WTC11 (cell line): ENCODE results near the gene DCHS2. TPM values are rescaled to one million over a fixed set of nuclear protein-coding genes. Genes with fewer than 3 reads are reported as not detected.
A peak's percentile ranks its signal among the peaks of the same experiment; 100 is the strongest.

ENCODE experiments used
- ATAC-seq: fragments of 200-7000 bp; cut with Tn5 transposase; 2 replicates; pipeline ENCODE4 v1.10.0; 2021; ENCODE audit warnings: mild to moderate bottlenecking, moderate library complexity
- CTCF ChIA-PET: fragments of 300-600 bp; sonication (Branson Sonifier 250); formaldehyde crosslinking; loops from one replicate; lab custom pipeline; 2021; ENCODE audit warnings: antibody characterized with exemption; lab: Charles Lee
- POLR2A ChIA-PET: fragments of 350-600 bp; sonication (Branson Sonifier 250); formaldehyde crosslinking; loops from one replicate; lab custom pipeline; 2021; ENCODE audit warnings: antibody characterized with exemption; lab: Charles Lee
- DNase-seq: peaks from one replicate; pipeline ENCODE4 v3.0.0; 2021; ENCODE audit warnings: low spot score
- H3K27ac Mint-ChIP-seq: 2 replicates; pipeline ENCODE4 v1.8.0; 2021; ENCODE audit warnings: mixed read lengths
- H3K27me3 Mint-ChIP-seq: 2 replicates; pipeline ENCODE4 v1.8.0; 2021; ENCODE audit warnings: low read depth, mild to moderate bottlenecking, moderate library complexity, mixed read lengths
- H3K36me3 Mint-ChIP-seq: 2 replicates; pipeline ENCODE4 v1.8.0; 2021; ENCODE audit warnings: mixed read lengths
- H3K4me1 Mint-ChIP-seq: 2 replicates; pipeline ENCODE4 v1.8.0; 2022; ENCODE audit warnings: mixed read lengths
- H3K4me3 Mint-ChIP-seq: 2 replicates; pipeline ENCODE4 v1.8.0; 2021; ENCODE audit warnings: mild to moderate bottlenecking, moderate library complexity, mixed read lengths
- H3K9me3 Mint-ChIP-seq: 2 replicates; pipeline ENCODE4 v1.8.0; 2021; ENCODE audit warnings: mixed read lengths
- CBFB ChIP-seq: sonication (generic); formaldehyde crosslinking; IDR thresholded peaks from 2 replicates; pipeline ENCODE4 v1.8.1; 2022; ENCODE audit warnings: mild to moderate bottlenecking, low read depth, missing genetic modification reagents
- CREB1 ChIP-seq: sonication (generic); formaldehyde crosslinking; IDR thresholded peaks from 2 replicates; pipeline ENCODE4 v1.8.0; 2023; ENCODE audit warnings: mild to moderate bottlenecking, missing genetic modification reagents
- EMX1 ChIP-seq: fragments of 250-450 bp; sonication (Bioruptor Pico); IDR thresholded peaks from 2 replicates; pipeline ENCODE4 v1.8.0; 2021; ENCODE audit warnings: mild to moderate bottlenecking
- FOXP1 ChIP-seq: sonication (generic); formaldehyde crosslinking; IDR thresholded peaks from 2 replicates; pipeline ENCODE4 v1.8.0; 2022; ENCODE audit warnings: missing genetic modification reagents, mild to moderate bottlenecking, moderate library complexity, borderline replicate concordance
- IRF1 ChIP-seq: sonication (generic); formaldehyde crosslinking; IDR thresholded peaks from 2 replicates; pipeline ENCODE4 v1.8.0; 2023; ENCODE audit warnings: missing genetic modification reagents
- MXD4 ChIP-seq: fragments of 250-450 bp; sonication (Bioruptor Pico); IDR thresholded peaks from 2 replicates; pipeline ENCODE4 v1.8.0; 2021; ENCODE audit warnings: mild to moderate bottlenecking, moderate library complexity, borderline replicate concordance
- MYBL2 ChIP-seq: sonication (generic); formaldehyde crosslinking; IDR thresholded peaks from 2 replicates; pipeline ENCODE4 v1.8.1; 2023; ENCODE audit warnings: mild to moderate bottlenecking, moderate library complexity, missing genetic modification reagents
- NFYB ChIP-seq: sonication (generic); formaldehyde crosslinking; conservative IDR thresholded peaks from 2 replicates; pipeline ENCODE4 v1.8.0; 2022; ENCODE audit warnings: low read depth, missing genetic modification reagents
- OVOL2 ChIP-seq: fragments of 250-450 bp; sonication (Bioruptor Pico); IDR thresholded peaks from 2 replicates; pipeline ENCODE4 v1.9.0; 2021; ENCODE audit warnings: mild to moderate bottlenecking, borderline replicate concordance
- SOX15 ChIP-seq: fragments of 250-450 bp; sonication (Bioruptor Pico); IDR thresholded peaks from 2 replicates; pipeline ENCODE4 v1.9.0; 2021; ENCODE audit warnings: mild to moderate bottlenecking
- SP1 ChIP-seq: sonication (generic); formaldehyde crosslinking; conservative IDR thresholded peaks from 2 replicates; pipeline ENCODE4 v1.8.1; 2022; ENCODE audit warnings: missing genetic modification reagents
- STAT6 ChIP-seq: sonication (generic); formaldehyde crosslinking; conservative IDR thresholded peaks from 2 replicates; pipeline ENCODE4 v1.8.1; 2023; ENCODE audit warnings: mild to moderate bottlenecking, low read depth, missing genetic modification reagents, moderate library complexity
- TEAD1 ChIP-seq: sonication (generic); formaldehyde crosslinking; IDR thresholded peaks from 2 replicates; pipeline ENCODE4 v1.8.0; 2022; ENCODE audit warnings: mild to moderate bottlenecking, missing genetic modification reagents
- TEAD4 ChIP-seq: sonication (generic); formaldehyde crosslinking; IDR thresholded peaks from 2 replicates; pipeline ENCODE4 v1.8.0; 2022; ENCODE audit warnings: mild to moderate bottlenecking, missing genetic modification reagents
- ZBTB43 ChIP-seq: sonication (generic); formaldehyde crosslinking; IDR thresholded peaks from 2 replicates; pipeline ENCODE4 v1.8.1; 2023; ENCODE audit warnings: mild to moderate bottlenecking, missing genetic modification reagents
- ZNF121 ChIP-seq: sonication (generic); formaldehyde crosslinking; IDR thresholded peaks from 2 replicates; pipeline ENCODE4 v1.8.0; 2023; ENCODE audit warnings: missing genetic modification reagents
- ZNF232 ChIP-seq: sonication (generic); formaldehyde crosslinking; IDR thresholded peaks from 2 replicates; pipeline ENCODE4 v1.8.0; 2022; ENCODE audit warnings: mild to moderate bottlenecking, missing genetic modification reagents
- ZNF425 ChIP-seq: fragments of 250-450 bp; sonication (Bioruptor Pico); conservative IDR thresholded peaks from 2 replicates; pipeline ENCODE4 v1.9.0; 2021; ENCODE audit warnings: mild to moderate bottlenecking
- total RNA-seq: library from RNA; stranded (reverse); gene quantifications from 3 replicates; pipeline ENCODE4 v1.2.3, GENCODE V29; 2021
- TF ChIP-seq, protein P1 (sequence below): sonication (generic); formaldehyde crosslinking; conservative IDR thresholded peaks from 2 replicates; pipeline ENCODE4 v1.8.1; 2022; ENCODE audit warnings: mild to moderate bottlenecking, missing genetic modification reagents
- TF ChIP-seq, protein P2 (sequence below): fragments of 250-450 bp; sonication (Bioruptor Pico); IDR thresholded peaks from 2 replicates; pipeline ENCODE4 v1.9.0; 2021; ENCODE audit warnings: moderate library complexity, mild to moderate bottlenecking, inconsistent platforms, borderline replicate concordance
- TF ChIP-seq, protein P3 (sequence below): sonication (generic); formaldehyde crosslinking; IDR thresholded peaks from 2 replicates; pipeline ENCODE4 v1.8.1; 2022; ENCODE audit warnings: mild to moderate bottlenecking, moderate library complexity, missing genetic modification reagents
- TF ChIP-seq, protein P4 (sequence below): sonication (generic); formaldehyde crosslinking; IDR thresholded peaks from 2 replicates; pipeline ENCODE4 v1.8.1; 2023; ENCODE audit warnings: mild to moderate bottlenecking, missing genetic modification reagents

Gene DCHS2
- total RNA-seq, 1 experiment from 2014 or later = 1.3 TPM

DNA sequence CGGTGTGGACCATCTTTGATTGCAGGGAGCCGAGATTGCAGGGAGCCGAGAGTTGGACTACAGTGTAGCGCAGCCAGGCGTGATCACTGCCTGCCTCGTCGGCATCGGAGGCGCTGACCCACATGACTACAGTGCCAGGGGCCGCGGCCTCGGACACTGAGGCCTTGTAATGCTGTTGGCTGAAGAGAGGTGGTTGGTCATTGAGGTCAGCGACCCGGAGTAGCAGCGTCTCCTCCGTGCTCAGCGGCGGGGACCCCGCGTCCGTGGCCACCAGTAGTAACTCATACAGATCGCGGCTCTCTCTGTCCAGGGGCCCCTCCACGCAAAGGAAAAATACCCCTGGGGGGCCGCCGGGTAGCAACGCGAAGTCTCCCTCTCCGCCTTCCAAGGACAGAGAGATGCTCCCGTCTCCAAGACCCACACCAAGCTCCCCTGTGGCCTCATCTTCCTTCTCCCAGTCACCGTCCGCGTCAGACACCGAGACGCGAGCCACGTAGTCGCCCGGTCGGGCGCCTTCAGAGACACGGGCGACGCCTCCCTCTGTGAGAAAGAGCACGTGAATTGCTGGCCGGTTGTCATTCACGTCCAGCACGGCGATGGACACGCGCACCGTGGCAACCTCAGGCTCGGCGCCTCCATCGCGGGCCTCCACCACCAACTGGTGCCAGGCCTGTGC, 1.9 kb downstream of the DCHS2 start:
- ATAC-seq = no peak
- CTCF ChIA-PET = interaction anchor here (0.6 to 2.1 kb wide), 3 partner anchors 8 to 74 kb away, joined by 3 to 8 read pairs (median 3); no protein-coding TSS in a partner anchor
- H3K9me3 Mint-ChIP-seq = no peaks in the 10 kb centered on the region
- peaks cover 79% of the 10 kb centered on the region for H3K27me3 Mint-ChIP-seq
- TF ChIP-seq, protein P1, sequence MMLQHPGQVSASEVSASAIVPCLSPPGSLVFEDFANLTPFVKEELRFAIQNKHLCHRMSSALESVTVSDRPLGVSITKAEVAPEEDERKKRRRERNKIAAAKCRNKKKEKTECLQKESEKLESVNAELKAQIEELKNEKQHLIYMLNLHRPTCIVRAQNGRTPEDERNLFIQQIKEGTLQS (CRISPR knock-in tag) = no peak
- TF ChIP-seq NFYB (CRISPR knock-in tag) (no peak), FOXP1 (CRISPR knock-in tag) (no peak), EMX1 (no peak), OVOL2 (CRISPR knock-in tag) (no peak), CBFB (no peak)
- TF ChIP-seq, protein P2, sequence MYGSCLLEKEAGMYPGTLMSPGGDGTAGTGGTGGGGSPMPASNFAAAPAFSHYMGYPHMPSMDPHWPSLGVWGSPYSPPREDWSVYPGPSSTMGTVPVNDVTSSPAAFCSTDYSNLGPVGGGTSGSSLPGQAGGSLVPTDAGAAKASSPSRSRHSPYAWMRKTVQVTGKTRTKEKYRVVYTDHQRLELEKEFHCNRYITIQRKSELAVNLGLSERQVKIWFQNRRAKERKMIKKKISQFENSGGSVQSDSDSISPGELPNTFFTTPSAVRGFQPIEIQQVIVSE (CRISPR knock-in tag) = no peak
- TF ChIP-seq, all 79 proteins: peak for 0
- POLR2A ChIA-PET = no interaction called here
- Mint-ChIP-seq H3K36me3 (no peaks in the 10 kb centered on the region), H3K27ac (no peak overlapping the region), H3K4me3 (peak overlapping the region; percentile 80), H3K4me1 (peaks cover 16% of the 10 kb centered on the region)
- DNase-seq = no peak

DNA sequence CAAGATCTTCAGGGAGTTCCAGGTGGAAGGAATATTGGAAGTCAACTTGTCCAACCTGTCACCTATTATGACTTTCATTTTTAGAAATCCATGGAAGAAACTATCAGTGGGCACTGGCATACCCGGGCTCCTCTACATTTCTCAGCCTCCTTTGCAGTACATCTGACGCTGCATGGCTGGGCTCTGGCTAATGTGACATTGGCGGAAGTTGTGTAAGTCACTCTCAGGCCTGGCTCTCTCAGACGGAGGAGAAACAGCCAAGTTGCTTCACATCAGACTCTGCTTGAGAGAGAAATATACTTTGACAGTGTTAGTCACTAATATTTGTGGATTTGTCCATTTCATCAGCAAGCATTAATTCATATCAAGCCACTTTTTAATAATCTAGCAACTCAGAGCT, 4.5 kb downstream of the DCHS2 start:
- DNase-seq = no peak
- no peaks in the 10 kb centered on the region for H3K9me3 Mint-ChIP-seq
- ChIA-PET CTCF (interaction anchor here (1.1 kb wide), 1 partner anchor 19 kb away, joined by 3 read pairs; no protein-coding TSS in a partner anchor), POLR2A (no interaction called here)
- H3K27me3 Mint-ChIP-seq = peaks cover 55% of the 10 kb centered on the region
- no peak for ATAC-seq
- H3K36me3 Mint-ChIP-seq = no peaks in the 10 kb centered on the region
- TF ChIP-seq FOXP1 (CRISPR knock-in tag) = no peak
- no peak for TF ChIP-seq CREB1 (CRISPR knock-in tag)
- no peak for TF ChIP-seq IRF1 (CRISPR knock-in tag)
- no peak for TF ChIP-seq ZBTB43 (CRISPR knock-in tag)
- TF ChIP-seq, protein P3, sequence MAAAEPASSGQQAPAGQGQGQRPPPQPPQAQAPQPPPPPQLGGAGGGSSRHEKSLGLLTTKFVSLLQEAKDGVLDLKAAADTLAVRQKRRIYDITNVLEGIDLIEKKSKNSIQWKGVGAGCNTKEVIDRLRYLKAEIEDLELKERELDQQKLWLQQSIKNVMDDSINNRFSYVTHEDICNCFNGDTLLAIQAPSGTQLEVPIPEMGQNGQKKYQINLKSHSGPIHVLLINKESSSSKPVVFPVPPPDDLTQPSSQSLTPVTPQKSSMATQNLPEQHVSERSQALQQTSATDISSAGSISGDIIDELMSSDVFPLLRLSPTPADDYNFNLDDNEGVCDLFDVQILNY (CRISPR knock-in tag) = no peak
- TF ChIP-seq STAT6 = no peak
- TF ChIP-seq, protein P4, sequence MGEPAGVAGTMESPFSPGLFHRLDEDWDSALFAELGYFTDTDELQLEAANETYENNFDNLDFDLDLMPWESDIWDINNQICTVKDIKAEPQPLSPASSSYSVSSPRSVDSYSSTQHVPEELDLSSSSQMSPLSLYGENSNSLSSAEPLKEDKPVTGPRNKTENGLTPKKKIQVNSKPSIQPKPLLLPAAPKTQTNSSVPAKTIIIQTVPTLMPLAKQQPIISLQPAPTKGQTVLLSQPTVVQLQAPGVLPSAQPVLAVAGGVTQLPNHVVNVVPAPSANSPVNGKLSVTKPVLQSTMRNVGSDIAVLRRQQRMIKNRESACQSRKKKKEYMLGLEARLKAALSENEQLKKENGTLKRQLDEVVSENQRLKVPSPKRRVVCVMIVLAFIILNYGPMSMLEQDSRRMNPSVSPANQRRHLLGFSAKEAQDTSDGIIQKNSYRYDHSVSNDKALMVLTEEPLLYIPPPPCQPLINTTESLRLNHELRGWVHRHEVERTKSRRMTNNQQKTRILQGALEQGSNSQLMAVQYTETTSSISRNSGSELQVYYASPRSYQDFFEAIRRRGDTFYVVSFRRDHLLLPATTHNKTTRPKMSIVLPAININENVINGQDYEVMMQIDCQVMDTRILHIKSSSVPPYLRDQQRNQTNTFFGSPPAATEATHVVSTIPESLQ (CRISPR knock-in tag) = no peak
- TF ChIP-seq SOX15 (CRISPR knock-in tag) = no peak
- TF ChIP-seq MYBL2 = no peak
- no peak for TF ChIP-seq MXD4 (CRISPR knock-in tag)
- TF ChIP-seq, protein P1 (CRISPR knock-in tag) = no peak
- TF ChIP-seq ZNF121 = no peak
- TF ChIP-seq TEAD4 (CRISPR knock-in tag) = no peak
- TF ChIP-seq TEAD1 = no peak
- TF ChIP-seq ZNF425 (CRISPR knock-in tag) = no peak
- TF ChIP-seq SP1 (CRISPR knock-in tag) = no peak
- no peak for TF ChIP-seq ZNF232
- H3K4me1 Mint-ChIP-seq = peaks cover 11% of the 10 kb centered on the region
- H3K4me3 Mint-ChIP-seq = no peak overlapping the region
- no peak overlapping the region for H3K27ac Mint-ChIP-seq
